ENCODE data around the gene CKMT1B. TPM values are rescaled to one million over a fixed set of nuclear protein-coding genes. Genes with fewer than 3 reads are reported as not detected.
"Not testable (repeated sequence)": the region's sequence is repeated elsewhere in the genome, so short reads cannot be mapped to it uniquely, and the experiment has no call there.

Gene CKMT1B
- polyA plus RNA-seq, 2 of the 4 experiments (the other 2 are of a cell fraction), result 2.6 to 4.1 TPM

DNA sequence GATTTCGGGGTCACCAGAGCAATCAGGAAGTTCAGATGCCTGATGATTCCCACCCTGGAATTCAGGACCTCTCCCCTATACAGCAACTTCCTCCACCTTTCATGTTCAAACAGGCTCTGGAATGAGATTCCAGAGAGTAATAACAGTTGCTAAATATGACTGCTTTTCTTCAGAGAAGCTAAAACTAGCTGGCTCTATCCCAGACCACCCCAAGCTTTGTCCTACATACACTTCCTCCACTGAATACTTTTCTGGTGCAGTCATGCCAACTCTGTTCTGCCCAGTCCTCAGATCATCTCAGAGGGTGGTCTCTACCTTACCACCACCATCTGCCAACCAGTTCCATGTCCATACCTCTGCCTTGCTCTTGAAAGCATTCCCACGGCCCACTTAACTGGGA lies 27.2 kb upstream of the CKMT1B start:
- DNase-seq (ENCODE audit: low read depth in 1 of 2, low spot score in 1 of 2); H3K4me3 ChIP-seq; ATAC-seq; CTCF ChIA-PET; POLR2A ChIA-PET; H3K4me1 ChIP-seq; H3K27ac ChIP-seq; FAIRE-seq; H3K9me3 ChIP-seq; H3K4me2 ChIP-seq: not testable (repeated sequence)
- WGBS (ENCODE audit: missing lambda C conversion rate), result no CpG with 5 or more reads among the region's 2 CpGs

DNA sequence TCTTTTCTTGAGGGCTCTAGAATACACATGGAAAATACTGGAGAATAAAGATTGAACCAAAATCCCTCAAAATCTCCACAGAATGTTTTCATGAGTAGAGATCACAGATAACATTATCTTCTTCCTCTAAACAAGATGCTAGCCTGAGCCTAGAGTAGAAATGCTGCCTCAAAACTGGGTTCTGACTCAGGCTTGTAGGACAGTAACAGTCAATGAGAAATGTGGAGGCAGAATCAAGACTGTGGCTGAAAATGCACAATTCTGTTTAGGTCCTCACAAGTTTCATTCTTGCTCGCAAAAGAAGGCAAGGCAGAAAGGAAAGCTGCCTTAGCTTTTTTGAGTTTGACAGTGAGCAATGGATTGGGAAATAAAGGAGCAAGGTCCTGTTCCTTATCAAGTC lies 19.2 kb upstream of the CKMT1B start:
- H3K4me2 ChIP-seq; DNase-seq (ENCODE audit: low read depth in 1 of 2, low spot score in 1 of 2); CTCF ChIA-PET; H3K4me3 ChIP-seq; H3K27ac ChIP-seq; H3K9me3 ChIP-seq; ATAC-seq; H3K4me1 ChIP-seq; FAIRE-seq; POLR2A ChIA-PET: not testable (repeated sequence)
- WGBS (ENCODE audit: missing lambda C conversion rate), result no CpG with 5 or more reads among the region's 1 CpG

DNA sequence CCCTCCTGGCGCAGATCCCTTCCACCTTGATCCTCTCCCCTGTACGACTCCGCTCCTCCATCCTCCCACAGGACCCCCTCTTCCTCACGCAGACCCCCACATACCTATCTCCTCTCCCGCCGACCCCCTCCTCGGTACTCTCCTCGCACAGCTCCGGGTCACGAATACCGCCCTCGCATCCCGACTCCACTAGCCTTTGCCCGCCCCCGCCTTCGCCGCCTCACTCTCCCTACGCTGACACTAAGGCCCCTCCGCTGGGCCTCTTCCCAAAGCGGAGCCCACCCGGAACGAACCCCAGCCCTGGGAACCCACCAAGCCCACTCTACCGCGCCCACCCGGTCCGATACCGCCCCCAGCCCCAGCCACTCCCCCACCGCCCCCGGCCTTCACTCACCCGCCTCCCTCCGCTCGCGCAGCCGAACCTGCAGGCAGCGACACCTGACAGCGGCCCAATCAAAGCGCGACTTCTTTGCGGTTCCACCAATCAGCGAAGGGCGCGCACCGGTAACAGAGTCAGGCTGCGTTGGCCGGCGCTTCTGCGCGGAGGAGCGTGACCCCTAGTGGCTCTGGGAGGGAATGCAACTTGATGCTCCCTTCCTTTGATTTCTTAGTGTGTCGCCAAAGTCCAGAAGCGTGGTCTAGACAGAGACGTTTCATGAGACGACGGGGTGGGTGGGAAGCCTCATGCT lies 3.9 kb upstream of the CKMT1B start, which contains the start of gene PPIP5K1:
Gene PPIP5K1, minus strand, starts transcription at position 431 of the 689 bp plus-strand sequence. CDS start 5,704 bp downstream, outside the sequence.
- H3K27ac ChIP-seq; FAIRE-seq; H3K4me1 ChIP-seq; H3K4me3 ChIP-seq; H3K9me3 ChIP-seq; POLR2A ChIA-PET; H3K4me2 ChIP-seq; DNase-seq (ENCODE audit: low read depth in 1 of 2, low spot score in 1 of 2); CTCF ChIA-PET: not testable (repeated sequence)
- WGBS (ENCODE audit: missing lambda C conversion rate), result no CpG with 5 or more reads among the region's 54 CpGs
- ATAC-seq, result peak; percentile 96 to 97

DNA sequence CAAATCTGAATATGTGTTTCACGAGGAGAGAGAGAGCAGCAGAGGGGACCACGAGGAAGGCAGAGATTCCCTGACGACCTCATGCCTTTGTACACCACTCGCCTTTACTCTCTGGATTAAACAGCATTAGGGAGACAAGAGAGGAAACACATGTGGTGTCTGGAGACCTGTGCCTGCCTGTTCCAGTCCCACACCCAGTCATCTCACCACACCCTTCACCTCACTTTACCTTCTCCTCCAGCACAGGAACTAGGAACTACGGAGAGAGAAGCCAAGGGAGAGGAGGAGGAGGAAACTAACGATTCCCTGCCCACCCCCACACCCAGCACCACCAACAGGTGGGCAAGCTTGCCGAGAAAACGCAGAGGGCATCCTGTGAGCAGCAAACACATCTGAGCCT lies 986 bp upstream of the CKMT1B start:
- H3K4me3 ChIP-seq; H3K4me2 ChIP-seq; POLR2A ChIA-PET; H3K9me3 ChIP-seq; DNase-seq (ENCODE audit: low read depth in 1 of 2, low spot score in 1 of 2); ATAC-seq; H3K4me1 ChIP-seq; CTCF ChIA-PET; FAIRE-seq; H3K27ac ChIP-seq: not testable (repeated sequence)
- WGBS (ENCODE audit: missing lambda C conversion rate), result 24% methylated on average over 4 of the region's 8 CpGs

DNA sequence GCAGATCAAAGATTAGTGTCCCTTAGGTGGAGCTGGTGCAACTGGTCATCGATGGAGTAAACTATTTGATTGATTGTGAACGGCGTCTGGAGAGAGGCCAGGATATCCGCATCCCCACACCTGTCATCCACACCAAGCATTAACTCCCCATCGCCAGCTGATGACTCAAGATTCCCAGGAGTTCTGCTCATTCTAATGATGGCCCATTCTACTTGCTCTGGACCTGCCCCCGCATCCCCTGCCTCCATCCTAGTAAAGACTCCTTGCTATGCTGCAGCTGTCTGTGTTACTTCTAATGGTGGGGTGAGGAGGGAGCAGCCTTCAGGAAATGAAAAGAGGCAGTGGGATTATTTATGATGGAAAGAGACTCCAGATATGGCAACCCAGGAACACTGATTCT lies 5.3 kb downstream of the CKMT1B start:
- CTCF ChIA-PET; DNase-seq (ENCODE audit: low read depth in 1 of 2, low spot score in 1 of 2); POLR2A ChIA-PET; FAIRE-seq; H3K27ac ChIP-seq; H3K4me1 ChIP-seq; ATAC-seq; H3K4me2 ChIP-seq; H3K4me3 ChIP-seq; H3K9me3 ChIP-seq: not testable (repeated sequence)
- WGBS (ENCODE audit: missing lambda C conversion rate), result 72% methylated on average over 6 of the region's 6 CpGs

DNA sequence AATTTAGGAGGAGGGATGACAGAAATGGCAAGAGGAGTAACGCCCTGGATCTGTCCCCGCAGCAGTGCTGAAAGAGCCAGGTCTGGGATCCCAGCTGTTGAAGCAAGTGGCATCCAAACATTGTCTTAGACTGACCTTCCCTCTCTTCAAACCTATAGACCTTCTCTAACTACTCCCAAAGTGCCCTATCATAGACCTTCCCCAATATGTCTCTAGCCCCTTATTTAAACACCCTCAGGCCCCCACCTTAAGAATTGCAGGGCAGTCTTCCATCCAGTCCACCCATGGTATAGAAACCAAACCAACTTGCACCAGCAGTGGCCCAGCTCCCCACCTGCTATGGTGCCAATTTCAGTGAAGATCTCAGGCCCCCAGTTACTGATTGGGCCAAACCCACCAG lies 6.4 kb downstream of the CKMT1B start:
- H3K27ac ChIP-seq; H3K4me3 ChIP-seq; DNase-seq (ENCODE audit: low read depth in 1 of 2, low spot score in 1 of 2); POLR2A ChIA-PET; ATAC-seq; H3K4me1 ChIP-seq; FAIRE-seq; H3K9me3 ChIP-seq; CTCF ChIA-PET; H3K4me2 ChIP-seq: not testable (repeated sequence)
- WGBS (ENCODE audit: missing lambda C conversion rate), result no CpG with 5 or more reads among the region's 2 CpGs

DNA sequence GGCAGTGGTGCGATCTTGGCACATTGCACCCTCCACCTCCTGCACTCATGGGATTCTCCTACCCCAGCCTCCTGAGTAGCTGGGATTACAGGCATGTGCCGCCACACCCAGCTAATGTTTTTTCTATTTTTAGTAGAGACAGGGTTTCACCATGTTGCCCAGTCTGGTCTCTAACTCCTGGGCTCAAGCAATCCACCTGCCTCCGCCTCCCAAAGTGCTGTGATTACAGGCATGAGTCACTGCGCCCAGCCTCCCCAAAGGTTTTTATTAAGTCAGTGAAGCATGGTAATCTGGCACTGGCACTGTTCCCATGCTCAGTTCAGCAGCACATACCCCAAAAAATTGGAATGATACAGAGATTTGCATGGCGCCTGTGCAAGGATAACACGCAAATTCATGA lies 8.4 kb downstream of the CKMT1B start:
- FAIRE-seq, H3K4me1 ChIP-seq, ATAC-seq, H3K4me3 ChIP-seq, H3K27ac ChIP-seq, POLR2A ChIA-PET, CTCF ChIA-PET, H3K9me3 ChIP-seq: not testable (repeated sequence)
- H3K4me2 ChIP-seq, result peak overlapping the region; percentile 19; the same call in 1 of the 3 replicates
- 18% methylated on average over 6 of the region's 6 CpGs for WGBS (ENCODE audit: missing lambda C conversion rate)
- peak in 1 of 2 experiments; percentile 2 for DNase-seq (ENCODE audit: low read depth in 1 of 2, low spot score in 1 of 2)

DNA sequence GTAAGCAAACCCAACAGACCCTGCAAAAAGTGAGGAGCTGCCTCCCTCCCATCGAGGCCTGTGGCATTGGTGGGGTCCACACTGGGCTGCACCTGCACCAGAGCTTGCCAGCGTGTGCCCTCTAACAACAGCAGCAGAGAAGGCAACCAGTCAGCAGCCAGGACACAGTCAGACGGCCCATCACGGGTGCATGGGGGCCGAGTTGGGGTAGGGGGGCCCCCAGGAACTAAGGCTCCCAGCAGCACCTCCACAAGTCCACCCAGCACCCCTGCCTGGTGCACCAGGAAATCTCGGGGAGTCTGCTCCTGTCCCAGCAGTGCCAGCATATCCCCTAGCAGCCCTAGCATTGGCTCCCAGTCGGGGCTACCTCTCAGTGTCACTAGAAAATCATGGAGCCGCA lies 23.9 kb downstream of the CKMT1B start:
- FAIRE-seq; H3K4me1 ChIP-seq; H3K4me2 ChIP-seq; H3K9me3 ChIP-seq; H3K4me3 ChIP-seq; CTCF ChIA-PET; POLR2A ChIA-PET; H3K27ac ChIP-seq; DNase-seq (ENCODE audit: low read depth in 1 of 2, low spot score in 1 of 2); ATAC-seq: not testable (repeated sequence)
- WGBS (ENCODE audit: missing lambda C conversion rate), result no CpG with 5 or more reads among the region's 8 CpGs

DNA sequence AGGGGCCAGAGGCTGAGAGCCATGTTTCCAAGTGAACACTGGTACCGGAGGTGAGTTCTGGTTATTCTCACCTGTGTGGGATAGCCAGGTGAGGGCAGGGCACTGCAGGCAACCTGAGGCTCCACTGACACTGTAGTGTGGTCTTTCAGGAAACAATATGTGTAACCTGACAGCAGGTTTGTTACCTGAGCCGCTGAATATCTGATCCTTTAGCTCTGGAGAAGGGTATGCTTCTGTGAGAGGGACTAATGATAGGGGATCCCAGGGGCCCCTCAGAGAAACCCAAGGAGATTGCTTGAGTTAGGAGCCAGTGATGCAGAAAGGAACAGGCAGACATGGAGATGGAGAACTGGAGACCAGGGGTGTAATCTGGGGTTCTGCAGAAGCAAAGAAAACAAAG lies 24.9 kb downstream of the CKMT1B start, which contains the start of gene STRC:
Gene STRC, minus strand, starts transcription at position 101 of the 400 bp plus-strand sequence. Its CDS starts 78 bp downstream, at position 23.
- H3K9me3 ChIP-seq; H3K4me3 ChIP-seq; DNase-seq (ENCODE audit: low read depth in 1 of 2, low spot score in 1 of 2); H3K27ac ChIP-seq; ATAC-seq; FAIRE-seq; H3K4me2 ChIP-seq; H3K4me1 ChIP-seq; POLR2A ChIA-PET; CTCF ChIA-PET: not testable (repeated sequence)
- WGBS (ENCODE audit: missing lambda C conversion rate), result no CpG with 5 or more reads among the region's 2 CpGs

DNA sequence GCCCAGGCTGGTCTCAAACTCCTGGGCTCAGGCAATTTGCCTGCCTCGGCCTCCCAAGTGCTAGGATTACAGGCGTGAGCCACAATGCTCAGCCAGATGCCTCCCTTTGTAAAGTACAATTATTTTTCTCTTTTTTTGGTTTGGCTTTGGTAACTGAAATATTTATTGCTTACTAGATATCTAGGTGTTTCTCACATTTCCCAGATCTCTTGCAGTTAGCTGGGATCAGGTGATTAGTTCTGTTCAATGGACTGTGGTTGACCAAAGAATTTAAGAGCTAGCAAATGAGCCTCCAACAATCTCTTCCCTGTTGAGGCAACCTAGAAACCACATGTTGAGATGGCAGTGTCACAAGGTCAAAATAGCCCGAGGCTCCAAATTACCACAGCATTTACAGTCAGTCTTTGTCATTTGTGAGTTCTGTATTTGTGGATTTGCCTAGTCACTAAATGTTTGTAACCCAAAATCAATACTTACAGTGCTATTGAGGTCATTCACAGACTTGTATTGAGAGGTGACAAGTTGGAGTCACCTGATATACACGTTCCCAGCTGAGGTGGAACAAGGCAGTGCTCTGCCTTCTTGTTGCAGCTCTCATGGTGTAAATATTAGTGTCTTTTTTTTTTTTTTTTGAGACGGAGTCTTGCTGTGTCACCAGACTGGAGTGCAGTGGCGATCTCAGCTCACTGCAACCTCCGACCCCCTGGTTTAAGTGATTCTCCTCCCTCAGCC lies 28.4 kb downstream of the CKMT1B start:
- FAIRE-seq; DNase-seq (ENCODE audit: low read depth in 1 of 2, low spot score in 1 of 2); H3K4me2 ChIP-seq; H3K9me3 ChIP-seq; H3K4me3 ChIP-seq; H3K4me1 ChIP-seq; POLR2A ChIA-PET; CTCF ChIA-PET; ATAC-seq; H3K27ac ChIP-seq: not testable (repeated sequence)
- 75% methylated on average over 6 of the region's 7 CpGs for WGBS (ENCODE audit: missing lambda C conversion rate)
